ENCODE measurements around the gene FEV. TPM values are rescaled to one million over a fixed set of nuclear protein-coding genes. Genes with fewer than 3 reads are reported as not detected.

FEV gene
- total RNA-seq, 3 donors from 2014 or later (not counting 1 experiment from before 2014, with no cell fraction given): not detected

- Histone ChIP-seq H3K36me3 (ENCODE audit: control insufficient read depth, insufficient read depth, low read length) (no peaks in the 10 kb centered on the region), H3K9me3 (ENCODE audit: control insufficient read depth, insufficient read depth, low read length) (no peaks in the 10 kb centered on the region), H3K27me3 (ENCODE audit: control insufficient read depth, insufficient read depth, low read length) (peaks cover 41% of the 10 kb centered on the region), H3K27ac (ENCODE audit: low read length) (no peak overlapping the region), H3K4me3 (ENCODE audit: low read length) (no peak overlapping the region), H3K4me1 (ENCODE audit: control insufficient read depth, insufficient read depth, low read length) (peaks cover 8% of the 10 kb centered on the region)
- no peak overlapping the region for H3K4me3 Mint-ChIP-seq
- no peak overlapping the region for H3K27ac Mint-ChIP-seq
- H3K36me3 Mint-ChIP-seq: no peaks in the 10 kb centered on the region
- intact Hi-C loops (cut with micrococcal nuclease): no loop called here
- peak; percentile 82 to 97 (median 91) for ATAC-seq
- no peaks in the 10 kb centered on the region for H3K9me3 Mint-ChIP-seq
- 7% methylated on average over 39 of the region's 43 CpGs for WGBS (ENCODE audit: insufficient coverage)
- H3K27me3 Mint-ChIP-seq (ENCODE audit: low read depth in 2 of 2): peaks cover 49 to 54% of the 10 kb centered on the region in 2 donors
- peak; percentile 78 for TF ChIP-seq CTCF (IDR thresholded peaks at IDR 0.05)
- peak; percentile 70 to 84 for DNase-seq
- peaks cover 0 to 5% of the 10 kb centered on the region in 2 donors for H3K4me1 Mint-ChIP-seq
These were observed 11.2 kb upstream of the FEV start for GRCh38 chr2:218995972-218996711.

- no peak for ATAC-seq
- TF ChIP-seq CTCF (IDR thresholded peaks at IDR 0.05): no peak
- DNase-seq: peak in 1 of 2 donors; percentile 18
- H3K4me3 ChIP-seq (ENCODE audit: low read length): no peak overlapping the region
- Mint-ChIP-seq H3K9me3 (no peaks in the 10 kb centered on the region), H3K27ac (no peak overlapping the region), H3K36me3 (no peaks in the 10 kb centered on the region), H3K4me3 (peak overlapping the region; percentile 7), H3K4me1 (peaks cover 0 to 5% of the 10 kb centered on the region in 2 donors), H3K27me3 (ENCODE audit: low read depth in 2 of 2) (peaks cover 55 to 60% of the 10 kb centered on the region in 2 donors)
- H3K27ac ChIP-seq (ENCODE audit: low read length): no peak overlapping the region
- H3K9me3 ChIP-seq (ENCODE audit: control insufficient read depth, insufficient read depth, low read length): no peaks in the 10 kb centered on the region
- peaks cover 41% of the 10 kb centered on the region for H3K27me3 ChIP-seq (ENCODE audit: control insufficient read depth, insufficient read depth, low read length)
- WGBS (ENCODE audit: insufficient coverage): 23% methylated on average over 8 of the region's 8 CpGs
- H3K36me3 ChIP-seq (ENCODE audit: control insufficient read depth, insufficient read depth, low read length): no peaks in the 10 kb centered on the region
- H3K4me1 ChIP-seq (ENCODE audit: control insufficient read depth, insufficient read depth, low read length): peaks cover 7% of the 10 kb centered on the region
- intact Hi-C loops (cut with micrococcal nuclease): no loop called here
These were observed 10.6 kb upstream of the FEV start for GRCh38 chr2:218995561-218995960.

- DNase-seq (peak in 1 of 2 donors; percentile 21), ATAC-seq (no peak)
- intact Hi-C loops (cut with micrococcal nuclease): no loop called here
- Mint-ChIP-seq H3K9me3 (no peaks in the 10 kb centered on the region), H3K36me3 (no peaks in the 10 kb centered on the region), H3K27me3 (ENCODE audit: low read depth in 2 of 2) (peaks cover 63 to 76% of the 10 kb centered on the region in 2 donors), H3K4me3 (no peak within 1 kb of the TSS), H3K4me1 (peaks cover 0 to 5% of the 10 kb centered on the region in 2 donors), H3K27ac (no peak within 1 kb of the TSS)
- no peak within 1 kb of the TSS for H3K4me3 ChIP-seq (ENCODE audit: low read length)
- peaks cover 7% of the 10 kb centered on the region for H3K4me1 ChIP-seq (ENCODE audit: control insufficient read depth, insufficient read depth, low read length)
- H3K9me3 ChIP-seq (ENCODE audit: control insufficient read depth, insufficient read depth, low read length): no peaks in the 10 kb centered on the region
- H3K36me3 ChIP-seq (ENCODE audit: control insufficient read depth, insufficient read depth, low read length): no peaks in the 10 kb centered on the region
- no peak for TF ChIP-seq CTCF (IDR thresholded peaks at IDR 0.05)
- WGBS (ENCODE audit: insufficient coverage): 2% methylated on average over 88 of the region's 88 CpGs
- peaks cover 39% of the 10 kb centered on the region for H3K27me3 ChIP-seq (ENCODE audit: control insufficient read depth, insufficient read depth, low read length)
- no peak within 1 kb of the TSS for H3K27ac ChIP-seq (ENCODE audit: low read length)
These were observed 8.6 kb upstream of the FEV start, which contains the start of gene CRYBA2 for GRCh38 chr2:218993345-218994315. TSS of gene CRYBA2 (minus strand) at chr2:218993422. CDS start at chr2:218993176, 246 bp downstream.

Data from natural killer cell (primary cell).